GM19328 (cell line): Measurements from ENCODE around the gene ZDHHC4.

Source experiments
- ATAC-seq: cut with Tn5 transposase; IDR thresholded peaks from one replicate; pipeline ENCODE4 v1.9.1; 2021; ENCODE audit warnings: mild to moderate bottlenecking, moderate library complexity; ENCODE audit not compliant: unreplicated experiment

Gene ZDHHC4

GRCh38 chr7:6604458-6604857 is 27.2 kb downstream of the ZDHHC4 start:
- no peak for ATAC-seq

GRCh38 chr7:6606866-6607583 is 29.8 kb downstream of the ZDHHC4 start:
- no peak for ATAC-seq

- ATAC-seq: no peak
Measured at GRCh38 chr7:6607651-6608051, 30.4 kb downstream of the ZDHHC4 start.

- ATAC-seq: no peak
Measured at GRCh38 chr7:6608081-6608480, 30.8 kb downstream of the ZDHHC4 start.

GRCh38 chr7:6608794-6609193 is 31.5 kb downstream of the ZDHHC4 start:
- ATAC-seq: no peak

GRCh38 chr7:6612819-6613218 is 35.6 kb downstream of the ZDHHC4 start:
- no peak for ATAC-seq

- no peak for ATAC-seq
Measured at GRCh38 chr7:6613706-6614105, 36.5 kb downstream of the ZDHHC4 start.

GRCh38 chr7:6614953-6615722 is 37.9 kb downstream of the ZDHHC4 start, which contains the start of gene ZNF853:
TSS of gene ZNF853 (plus strand) at chr7:6615610. CDS start at chr7:6616175, 565 bp downstream.
- ATAC-seq: no peak

GRCh38 chr7:6615723-6616555 is 38.7 kb downstream of the ZDHHC4 start:
- no peak for ATAC-seq

GRCh38 chr7:6616854-6617643 is 39.8 kb downstream of the ZDHHC4 start:
- no peak for ATAC-seq

- ATAC-seq: no peak
Measured at GRCh38 chr7:6618621-6619020, 41.4 kb downstream of the ZDHHC4 start.

- ATAC-seq: no peak
Measured at GRCh38 chr7:6619961-6620360, 42.7 kb downstream of the ZDHHC4 start.

GRCh38 chr7:6621195-6622133 is 44.2 kb downstream of the ZDHHC4 start:
- no peak for ATAC-seq

- ATAC-seq: no peak
Measured at GRCh38 chr7:6622134-6622710, 45.0 kb downstream of the ZDHHC4 start.

GRCh38 chr7:6623589-6624245 is 46.5 kb downstream of the ZDHHC4 start:
- ATAC-seq: no peak

- no peak for ATAC-seq
Measured at GRCh38 chr7:6624246-6624611, 47.0 kb downstream of the ZDHHC4 start.

- no peak for ATAC-seq
Measured at GRCh38 chr7:6628045-6628444, 50.8 kb downstream of the ZDHHC4 start.

- no peak for ATAC-seq
Measured at GRCh38 chr7:6630007-6630849, 53.0 kb downstream of the ZDHHC4 start.
